Dendritic cell treated with granulocyte-macrophage colony-stimulating factor and Interleukin-4, amounts not matched to agents 40 ng/mL and 50 ng/mL, for 4 days (primary cell): ENCODE data around the gene TAF12.
"Not testable (repeated sequence)": the region's sequence is repeated elsewhere in the genome, so short reads cannot be mapped to it uniquely, and the experiment has no call there.

Source experiments
- H3K27ac Mint-ChIP-seq: one replicate; pipeline ENCODE4 v1.8.0; 2022; ENCODE audit warnings: mild to moderate bottlenecking, mixed read lengths
- H3K27me3 Mint-ChIP-seq: one replicate; pipeline ENCODE4 v1.8.0; 2022; ENCODE audit warnings: mild to moderate bottlenecking, mixed read lengths
- H3K36me3 Mint-ChIP-seq: one replicate; pipeline ENCODE4 v1.8.0; 2022; ENCODE audit warnings: low read depth, mixed read lengths
- H3K4me1 Mint-ChIP-seq: one replicate; pipeline ENCODE4 v1.8.0; 2022; ENCODE audit warnings: low read depth, mixed read lengths
- H3K4me3 Mint-ChIP-seq: one replicate; pipeline ENCODE4 v1.8.0; 2022; ENCODE audit warnings: mild to moderate bottlenecking, moderate library complexity, mixed read lengths
- H3K9me3 Mint-ChIP-seq: one replicate; pipeline ENCODE4 v1.8.0; 2022; ENCODE audit warnings: mixed read lengths
- intact Hi-C: fragments of 100-400 bp; cut with micrococcal nuclease; formaldehyde crosslinking; loops from one replicate; pipeline ENCODE4 v1.15.0; 2022

Gene TAF12

GRCh38 chr1:28655448-28656311 lies 12.8 kb upstream of the TAF12 start:
- H3K4me3 Mint-ChIP-seq, intact Hi-C loops, H3K9me3 Mint-ChIP-seq, H3K27ac Mint-ChIP-seq, H3K36me3 Mint-ChIP-seq, H3K27me3 Mint-ChIP-seq: not testable (repeated sequence)
- H3K4me1 Mint-ChIP-seq: peaks cover 10% of the 10 kb centered on the region

GRCh38 chr1:28653870-28654269 lies 11.0 kb upstream of the TAF12 start:
- H3K9me3 Mint-ChIP-seq, H3K36me3 Mint-ChIP-seq, H3K4me3 Mint-ChIP-seq, intact Hi-C loops, H3K27ac Mint-ChIP-seq, H3K27me3 Mint-ChIP-seq: not testable (repeated sequence)
- peaks cover 10% of the 10 kb centered on the region for H3K4me1 Mint-ChIP-seq

- H3K4me1 Mint-ChIP-seq: peaks cover 11% of the 10 kb centered on the region
- H3K27ac Mint-ChIP-seq, H3K27me3 Mint-ChIP-seq, H3K9me3 Mint-ChIP-seq, H3K4me3 Mint-ChIP-seq, H3K36me3 Mint-ChIP-seq, intact Hi-C loops: not testable (repeated sequence)
Measured at GRCh38 chr1:28653063-28653462, 10.2 kb upstream of the TAF12 start.

DNA sequence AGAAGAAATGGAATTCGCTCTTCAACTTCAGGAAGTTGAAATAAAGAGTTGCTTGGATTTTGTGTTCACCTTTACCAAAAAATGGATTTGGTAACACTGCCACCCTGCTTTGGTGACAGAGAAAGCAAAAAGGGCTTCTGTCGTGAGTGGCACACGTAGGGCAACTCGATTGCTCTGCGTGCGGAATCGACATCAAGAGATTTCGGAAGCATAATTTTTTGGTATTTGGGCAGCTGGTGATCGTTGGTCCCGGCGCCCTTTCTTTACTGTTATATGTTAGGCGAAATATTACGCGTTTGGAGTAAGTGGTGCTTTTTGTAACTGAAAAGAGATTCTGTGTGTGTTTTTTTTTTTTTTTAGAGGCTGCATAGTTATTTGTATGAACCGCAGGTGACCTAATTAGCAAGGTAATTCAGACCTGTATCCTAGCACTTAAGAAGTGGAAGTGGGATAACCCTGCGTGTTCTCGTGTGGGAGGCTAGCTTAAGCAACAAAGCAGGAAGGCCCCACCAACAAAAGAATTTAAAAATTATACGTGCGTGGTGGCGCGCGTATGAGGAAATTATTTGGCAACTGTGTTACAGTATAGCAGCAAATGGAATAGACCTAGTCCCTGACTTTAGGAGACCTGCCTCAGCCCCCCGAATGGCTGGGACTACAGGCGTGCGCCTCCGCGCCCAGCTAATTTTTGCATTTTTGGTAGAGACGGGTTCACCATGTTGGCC lies 5.8 kb upstream of the TAF12 start, which contains the start of gene RNU11:
RNU11 (plus strand) TSS at position 127 of the 725 bp plus-strand sequence.
- intact Hi-C loops: loop anchor here (2.0 kb wide), 3 partner anchors 20 to 228 kb away; partner anchors contain the start of genes GMEB1 and YTHDF2
- Mint-ChIP-seq H3K9me3 (no peaks in the 10 kb centered on the region), H3K27ac (peak within 1 kb of the TSS; percentile 97), H3K4me1 (peaks cover 38% of the 10 kb centered on the region), H3K36me3 (no peaks in the 10 kb centered on the region), H3K27me3 (no peaks in the 10 kb centered on the region), H3K4me3 (peak within 1 kb of the TSS; percentile 78)

DNA sequence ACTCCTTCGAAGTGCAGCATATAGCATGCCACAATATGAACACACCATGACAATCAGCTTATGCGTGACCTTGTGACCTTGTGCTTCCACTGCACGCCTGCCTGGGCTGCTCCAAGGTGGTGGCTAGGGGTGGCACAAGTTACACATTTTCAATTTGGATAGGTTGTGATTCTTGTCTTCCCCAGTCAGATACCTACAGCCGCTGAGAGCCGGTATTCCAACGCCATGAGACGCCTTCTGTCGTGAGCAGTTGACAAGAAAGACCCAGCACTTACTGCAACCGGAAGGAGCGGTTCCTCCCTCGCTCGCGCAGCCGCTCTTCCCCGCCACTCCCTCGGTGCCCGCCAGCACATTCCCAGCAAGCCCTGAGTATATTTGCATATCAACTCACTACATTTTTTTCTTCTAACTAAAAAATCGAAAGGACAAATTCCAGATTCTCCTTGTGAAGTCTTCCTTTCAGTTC lies 5.2 kb upstream of the TAF12 start:
- H3K27ac Mint-ChIP-seq: peak overlapping the region; percentile 97
- H3K4me1 Mint-ChIP-seq: peaks cover 43% of the 10 kb centered on the region
- intact Hi-C loops: loop anchor here (2.0 kb wide), 3 partner anchors 21 to 229 kb away; partner anchors contain the start of genes GMEB1 and YTHDF2
- no peaks in the 10 kb centered on the region for H3K9me3 Mint-ChIP-seq
- H3K27me3 Mint-ChIP-seq: no peaks in the 10 kb centered on the region
- H3K36me3 Mint-ChIP-seq: peaks cover 6% of the 10 kb centered on the region
- H3K4me3 Mint-ChIP-seq: peak overlapping the region; percentile 78

DNA sequence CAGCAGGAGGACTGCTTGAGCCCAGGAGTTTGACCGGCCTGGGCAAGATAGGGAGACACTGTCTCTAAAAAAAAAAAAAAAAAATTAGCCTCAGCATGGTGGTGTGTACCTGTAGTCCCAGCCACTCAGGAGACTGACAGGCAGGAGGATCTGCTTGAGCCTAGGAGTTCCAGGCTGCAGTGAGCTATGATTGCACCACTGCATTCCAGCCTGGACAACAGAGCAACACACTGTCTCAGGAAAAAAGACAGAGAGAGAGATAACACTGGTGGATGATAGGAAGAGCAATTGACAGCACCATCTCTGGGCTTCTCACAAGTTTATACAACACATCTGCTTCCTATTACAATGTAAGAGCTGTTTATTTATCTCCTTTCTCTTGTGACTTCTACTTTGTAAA lies 3.2 kb upstream of the TAF12 start:
- Mint-ChIP-seq H3K4me3 (no peak overlapping the region), H3K27ac (no peak overlapping the region)
- intact Hi-C loops: no loop called here

DNA sequence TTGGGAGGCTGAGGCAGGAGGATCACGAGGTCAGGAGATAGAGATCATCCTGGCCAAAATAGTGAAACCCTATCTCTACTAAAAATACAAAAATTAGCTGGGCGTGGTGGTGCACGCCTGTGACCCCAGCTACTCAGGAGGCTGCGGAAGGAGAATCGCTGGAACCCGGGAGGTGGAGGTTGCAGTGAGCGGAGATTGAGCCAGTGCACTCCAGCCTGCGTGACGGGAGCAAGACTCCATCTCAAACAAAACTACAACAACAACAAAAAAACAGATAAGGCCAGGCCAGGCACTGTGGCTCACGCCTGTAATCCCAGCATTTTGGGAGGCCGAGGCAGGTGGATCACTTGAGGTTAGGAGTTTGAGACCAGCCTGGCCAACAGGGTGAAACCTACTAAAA lies 2.5 kb upstream of the TAF12 start:
- H3K27ac Mint-ChIP-seq, H3K27me3 Mint-ChIP-seq, intact Hi-C loops, H3K4me3 Mint-ChIP-seq, H3K9me3 Mint-ChIP-seq: not testable (repeated sequence)
- Mint-ChIP-seq H3K36me3 (peaks cover 17% of the 10 kb centered on the region), H3K4me1 (peaks cover 49% of the 10 kb centered on the region)

More for the DNA sequence above, 3.2 kb upstream of the TAF12 start:
- H3K9me3 Mint-ChIP-seq: no peaks in the 10 kb centered on the region
- H3K4me1 Mint-ChIP-seq: peaks cover 45% of the 10 kb centered on the region
- peaks cover 17% of the 10 kb centered on the region for H3K36me3 Mint-ChIP-seq
- no peaks in the 10 kb centered on the region for H3K27me3 Mint-ChIP-seq

DNA sequence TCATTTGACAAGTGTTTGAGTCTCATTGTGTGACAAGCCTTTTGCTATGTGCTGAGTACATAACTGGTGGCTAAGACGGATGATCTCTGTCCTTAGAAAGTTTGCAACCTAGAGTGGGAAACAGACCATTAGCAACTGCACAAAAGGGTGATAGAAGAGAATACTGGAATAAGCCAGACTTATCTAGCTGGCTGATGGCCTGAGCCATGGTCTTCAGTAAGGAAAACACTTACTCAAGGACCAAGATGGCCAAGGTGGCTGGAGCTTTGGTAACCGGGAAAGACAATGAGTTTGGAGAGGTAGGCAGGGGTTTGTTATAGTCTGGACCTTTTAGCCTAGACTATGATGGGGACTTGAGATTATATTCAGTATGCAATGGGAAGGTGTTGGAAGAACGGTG lies 1.6 kb upstream of the TAF12 start:
- Mint-ChIP-seq H3K4me1 (peaks cover 49% of the 10 kb centered on the region), H3K9me3 (no peaks in the 10 kb centered on the region), H3K27me3 (no peaks in the 10 kb centered on the region), H3K36me3 (peaks cover 17% of the 10 kb centered on the region), H3K4me3 (no peak overlapping the region), H3K27ac (peak overlapping the region; percentile 96)
- intact Hi-C loops: no loop called here

DNA sequence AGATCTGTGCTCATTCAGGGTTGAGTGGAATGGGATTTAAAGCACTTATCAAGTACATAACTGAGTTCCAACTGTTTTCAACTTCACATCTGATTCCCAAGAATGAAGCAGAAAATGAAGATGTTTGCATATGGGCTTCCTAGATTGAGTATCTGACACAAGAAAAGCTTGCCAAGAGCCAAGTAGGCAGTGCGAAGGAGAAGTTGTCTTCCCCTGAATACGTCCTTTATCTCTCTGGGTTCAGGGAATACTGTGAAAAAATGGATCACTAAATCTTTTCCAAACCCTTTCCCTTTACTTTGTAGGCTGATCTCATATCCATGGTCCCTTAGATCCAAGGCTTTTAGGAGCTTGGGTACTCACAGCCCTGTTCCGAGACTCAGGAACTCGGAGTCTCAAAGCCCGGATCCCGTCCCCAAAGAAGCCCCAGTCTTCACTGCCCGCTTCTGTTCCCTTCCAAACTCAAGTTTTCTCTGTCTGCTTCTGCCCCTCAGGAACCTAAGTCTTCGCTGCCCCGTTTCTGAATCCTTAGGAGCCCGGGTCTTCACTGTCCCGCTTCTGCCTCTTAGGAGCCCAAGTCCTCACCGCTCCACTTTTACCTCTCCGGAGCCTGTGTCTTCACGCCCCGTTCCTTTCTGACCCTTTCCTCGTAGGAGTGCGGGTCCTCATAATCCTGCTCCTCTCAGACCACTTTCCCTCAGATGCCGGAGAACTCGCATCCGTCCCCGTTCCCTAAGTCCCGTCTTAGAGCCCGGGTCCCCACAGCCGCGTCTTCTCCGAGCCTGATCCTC lies 616 bp downstream of the TAF12 start:
- Mint-ChIP-seq H3K27me3 (no peaks in the 10 kb centered on the region), H3K36me3 (peaks cover 17% of the 10 kb centered on the region), H3K27ac (peak overlapping the region; percentile 96), H3K4me3 (peak overlapping the region; percentile 100), H3K4me1 (peaks cover 40% of the 10 kb centered on the region), H3K9me3 (no peaks in the 10 kb centered on the region)
- intact Hi-C loops: no loop called here

DNA sequence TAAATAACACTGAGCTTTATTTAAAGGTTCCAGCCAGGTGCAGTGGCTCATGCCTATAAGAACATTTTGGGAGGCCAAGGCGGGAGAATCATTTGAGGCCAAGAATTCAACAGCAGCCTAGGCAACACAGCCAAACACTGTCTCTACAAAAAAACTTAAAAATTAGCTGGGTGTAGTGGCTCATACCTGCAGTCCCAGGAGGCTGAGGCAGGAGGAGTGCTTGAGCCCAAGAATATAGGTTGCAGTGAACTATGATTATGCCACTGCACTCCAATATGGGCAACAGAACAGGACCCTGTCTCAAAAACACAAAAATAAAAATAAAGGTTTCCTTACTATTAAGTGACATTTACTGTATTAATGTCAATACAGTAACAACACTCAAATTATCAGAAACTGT lies 2.1 kb downstream of the TAF12 start:
- intact Hi-C loops: no loop called here
- Mint-ChIP-seq H3K27ac (no peak overlapping the region), H3K27me3 (no peaks in the 10 kb centered on the region), H3K4me1 (peaks cover 34% of the 10 kb centered on the region), H3K4me3 (no peak overlapping the region), H3K9me3 (no peaks in the 10 kb centered on the region), H3K36me3 (peaks cover 28% of the 10 kb centered on the region)

GRCh38 chr1:28632560-28632959 lies 10.3 kb downstream of the TAF12 start:
- intact Hi-C loops: no loop called here
- Mint-ChIP-seq H3K27ac (peak overlapping the region; percentile 22), H3K27me3 (no peaks in the 10 kb centered on the region), H3K4me3 (no peak overlapping the region), H3K9me3 (no peaks in the 10 kb centered on the region), H3K4me1 (peaks cover 9% of the 10 kb centered on the region), H3K36me3 (peaks cover 29% of the 10 kb centered on the region)

GRCh38 chr1:28631713-28632112 lies 11.2 kb downstream of the TAF12 start:
- Mint-ChIP-seq H3K4me3 (no peak overlapping the region), H3K36me3 (peaks cover 24% of the 10 kb centered on the region), H3K27ac (peak overlapping the region; percentile 22), H3K4me1 (peaks cover 9% of the 10 kb centered on the region), H3K9me3 (no peaks in the 10 kb centered on the region), H3K27me3 (no peaks in the 10 kb centered on the region)
- intact Hi-C loops: no loop called here

DNA sequence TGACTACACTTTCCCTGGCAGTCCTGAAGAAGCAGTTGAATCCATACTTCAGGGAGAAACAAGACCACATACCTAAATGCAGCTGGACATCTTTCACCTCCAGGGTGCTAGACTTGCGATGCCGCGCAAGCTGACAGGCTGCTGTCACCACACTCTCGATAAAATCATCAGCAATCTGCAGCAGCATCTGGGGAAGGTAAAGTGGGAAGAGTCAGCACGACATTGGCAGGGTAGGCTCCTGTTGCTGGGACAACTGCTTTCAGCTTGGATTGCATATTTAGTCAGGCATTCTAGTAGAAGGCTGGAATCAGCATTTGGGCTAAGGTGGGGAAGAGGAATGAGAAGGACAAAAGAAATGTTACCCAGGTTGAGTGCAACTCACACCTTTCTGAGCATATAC lies 29.7 kb downstream of the TAF12 start:
- no peaks in the 10 kb centered on the region for H3K27me3 Mint-ChIP-seq
- H3K36me3 Mint-ChIP-seq: peaks cover 86% of the 10 kb centered on the region
- no peak overlapping the region for H3K27ac Mint-ChIP-seq
- H3K9me3 Mint-ChIP-seq: no peaks in the 10 kb centered on the region
- H3K4me3 Mint-ChIP-seq: no peak overlapping the region
- intact Hi-C loops: no loop called here
- H3K4me1 Mint-ChIP-seq: no peaks in the 10 kb centered on the region
